ENCODE results near the gene MGAT1.
"Not testable (repeated sequence)": the region's sequence is repeated elsewhere in the genome, so short reads cannot be mapped to it uniquely, and the experiment has no call there.

Gene MGAT1

DNA sequence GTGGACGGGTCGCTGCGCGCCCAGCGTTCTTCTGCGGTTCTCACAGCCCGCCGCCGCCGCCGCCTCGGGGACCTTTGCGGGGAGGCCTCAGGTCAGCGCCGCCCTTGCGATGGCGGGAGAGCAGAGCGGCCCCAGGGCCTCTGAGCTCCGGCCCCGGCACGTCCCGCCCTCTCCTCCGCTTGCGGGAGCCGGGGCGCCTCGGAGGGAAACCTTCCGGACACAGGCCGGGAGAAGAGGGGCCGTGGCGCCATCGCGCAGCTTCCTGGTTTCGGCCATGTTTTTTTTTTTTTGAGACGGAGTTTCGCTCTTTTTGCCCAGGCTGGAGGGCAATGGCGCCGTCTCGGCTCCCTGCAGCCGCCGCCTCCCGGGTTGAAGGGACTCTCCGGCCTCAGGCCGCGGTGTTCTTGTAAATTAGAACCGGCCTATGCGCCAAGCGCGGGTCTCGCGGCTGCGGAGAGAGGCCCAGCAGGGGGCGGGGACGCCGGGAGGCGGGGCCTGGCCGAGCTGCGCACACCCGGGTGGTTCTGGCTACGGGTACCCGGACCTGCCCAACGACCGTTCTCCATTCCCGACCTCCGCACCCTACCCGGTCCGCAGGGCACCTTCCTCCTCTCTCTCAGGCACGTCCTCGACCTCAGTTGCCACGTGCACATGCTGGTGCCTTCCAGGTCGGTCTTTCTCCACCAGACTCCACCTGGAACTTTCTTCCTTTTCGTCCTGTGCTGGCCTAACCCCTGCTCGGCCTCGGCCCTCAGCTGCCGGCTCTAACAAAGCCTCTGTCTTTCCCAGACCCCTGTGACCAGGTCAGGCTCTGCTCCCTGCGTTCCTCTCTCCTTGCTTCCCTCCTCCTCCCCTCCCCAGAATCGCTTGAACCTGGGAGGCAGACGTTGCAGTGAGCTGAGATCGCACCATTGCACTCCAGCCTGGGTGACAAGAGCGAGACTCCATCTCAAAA is 28.8 kb upstream of the MGAT1 start:
- peak; percentile 51 for DNase-seq (ENCODE audit: low read depth)
- no peak for TF ChIP-seq CTCF (IDR thresholded peaks at IDR 0.05; ENCODE audit: control insufficient read depth, extremely low read depth, insufficient read depth)
- H3K4me3 ChIP-seq (ENCODE audit: low read depth, low read length): peak overlapping the region; percentile 87

- TF ChIP-seq CTCF (IDR thresholded peaks at IDR 0.05; ENCODE audit: control insufficient read depth, extremely low read depth, insufficient read depth): no peak
- peak; percentile 26 for DNase-seq (ENCODE audit: low read depth)
Observed at GRCh38 chr5:180830253-180831138, 27.9 kb upstream of the MGAT1 start.

GRCh38 chr5:180829726-180830125 is 27.1 kb upstream of the MGAT1 start:
- DNase-seq (ENCODE audit: low read depth): no peak
- no peak for TF ChIP-seq CTCF (IDR thresholded peaks at IDR 0.05; ENCODE audit: control insufficient read depth, extremely low read depth, insufficient read depth)
- peak overlapping the region; percentile 87 for H3K4me3 ChIP-seq (ENCODE audit: low read depth, low read length)

More at GRCh38 chr5:180830253-180831138, 27.9 kb upstream of the MGAT1 start:
- H3K4me3 ChIP-seq (ENCODE audit: low read depth, low read length): peak overlapping the region; percentile 87

DNA sequence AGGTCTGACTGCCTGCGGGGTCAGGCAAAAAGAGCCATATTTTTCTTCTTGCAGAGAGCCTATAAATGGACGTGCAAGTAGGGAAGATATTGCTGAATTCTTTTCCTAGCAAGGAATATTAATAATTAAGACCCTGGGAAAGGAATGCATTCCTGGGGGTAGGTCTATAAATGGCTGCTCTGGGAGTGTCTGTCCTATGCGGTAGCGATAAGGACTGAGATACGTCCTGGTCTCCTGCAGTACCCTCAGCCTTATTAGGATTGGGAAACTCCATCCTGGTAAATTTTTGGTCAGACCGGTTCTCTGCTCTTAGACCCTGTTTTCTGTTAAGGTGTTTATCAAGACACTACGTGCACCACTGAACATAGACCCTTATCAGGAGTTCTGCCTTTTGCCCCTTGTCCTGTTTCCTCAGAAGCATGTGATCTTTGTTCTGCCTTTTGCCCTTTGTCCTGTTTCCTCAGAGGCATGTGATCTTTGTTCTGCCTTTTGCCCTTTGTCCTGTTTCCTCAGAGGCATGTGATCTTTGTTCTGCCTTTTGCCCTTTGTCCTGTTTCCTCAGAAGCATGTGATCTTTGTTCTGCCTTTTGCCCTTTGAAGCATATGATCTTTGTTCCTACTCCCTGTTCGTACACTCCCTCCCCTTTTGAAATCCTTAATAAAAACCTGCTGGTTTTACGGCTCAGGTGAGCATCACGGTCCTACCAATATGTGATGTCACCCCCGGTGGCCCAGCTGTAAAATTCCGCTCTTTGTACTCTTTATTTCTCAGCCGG is 26.3 kb upstream of the MGAT1 start:
- peak; percentile 43 for DNase-seq (ENCODE audit: low read depth)
- H3K4me3 ChIP-seq (ENCODE audit: low read depth, low read length): not testable (repeated sequence)

- not testable (repeated sequence) for DNase-seq (ENCODE audit: low read depth); H3K4me3 ChIP-seq (ENCODE audit: low read depth, low read length)
Observed at GRCh38 chr5:180827374-180827773, 24.8 kb upstream of the MGAT1 start.

DNA sequence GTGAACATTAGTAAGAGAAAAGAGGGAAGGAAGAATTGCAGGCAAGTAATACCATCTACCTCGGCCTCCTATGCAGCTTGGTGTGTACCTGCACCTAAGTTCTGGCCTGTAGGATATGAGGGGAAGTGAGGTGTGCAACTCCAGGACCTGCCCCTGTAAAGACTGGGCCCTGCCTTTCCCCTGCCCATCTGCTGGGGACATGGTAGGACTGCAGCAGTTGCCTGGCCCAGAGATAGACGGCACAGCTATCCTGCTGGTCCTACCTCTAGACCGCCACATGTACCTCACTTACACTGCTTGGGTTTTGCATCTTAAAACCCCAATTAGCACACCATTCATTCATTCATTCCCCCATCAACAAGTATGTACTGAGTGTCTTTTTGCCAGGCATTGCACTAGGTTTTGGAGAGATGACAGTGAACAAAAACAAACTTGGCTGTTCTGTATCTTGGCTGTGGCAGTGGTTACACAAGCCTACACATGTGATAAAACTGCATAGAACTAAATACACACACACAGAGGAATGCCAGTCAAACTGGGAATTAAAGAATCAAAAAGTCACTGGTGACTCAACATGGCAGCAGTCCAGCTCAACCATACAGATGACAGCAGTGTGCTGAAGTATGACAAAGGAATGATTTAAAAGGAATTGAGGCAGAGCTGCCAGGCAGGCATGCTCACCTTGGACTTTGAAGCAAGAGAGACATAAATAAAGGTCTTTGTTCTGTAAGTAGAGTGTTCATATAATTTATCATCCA is 23.3 kb upstream of the MGAT1 start:
- peak; percentile 88 for DNase-seq (ENCODE audit: low read depth)

More for the DNA sequence above, 23.3 kb upstream of the MGAT1 start:
- TF ChIP-seq CTCF (IDR thresholded peaks at IDR 0.05; ENCODE audit: control insufficient read depth, extremely low read depth, insufficient read depth): no peak
- no peak overlapping the region for H3K4me3 ChIP-seq (ENCODE audit: low read depth, low read length)

Measured in LNCaP clone FGC (cell line).